ENCODE measurements around the gene MYO5C. TPM values are rescaled to one million over a fixed set of nuclear protein-coding genes. Genes with fewer than 3 reads are reported as not detected.

Gene MYO5C
- total and polyA plus RNA-seq, 10 of the 15 experiments (the other 5 are each of a cell fraction or from before 2014, with no cell fraction given) = 0.29 to 1.3 (median 0.75) TPM

DNA sequence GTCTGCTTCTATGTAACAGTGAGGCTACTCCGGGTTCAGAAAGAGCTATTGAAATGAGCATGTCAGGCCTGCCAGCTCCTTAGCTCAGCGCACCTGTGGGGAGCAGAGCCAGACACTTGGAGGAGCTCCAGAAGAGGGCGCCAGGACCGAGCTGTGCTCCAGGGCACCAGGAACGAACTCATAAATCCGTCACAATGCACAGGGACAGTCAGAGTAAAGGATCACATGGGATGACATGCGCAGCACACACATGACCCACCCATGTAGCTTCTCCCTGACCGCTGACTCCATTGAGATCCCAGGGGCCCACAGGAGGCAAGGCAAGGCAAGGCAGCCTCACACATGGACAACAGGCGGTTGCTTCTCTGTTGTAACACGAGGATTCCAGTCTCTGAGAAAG is 78.4 kb downstream of the MYO5C start:
- ChIA-PET CTCF (interaction anchor here (0.6 to 6.7 kb wide), 27 partner anchors 9 to 518 kb away, joined by 3 to 207 read pairs (median 4); partner anchors contain the start of gene GNB5), POLR2A (interaction anchor here (1.0 to 1.2 kb wide), 2 partner anchors 10 to 16 kb away, joined by 3 read pairs; no protein-coding TSS in a partner anchor), SMC1A (ENCODE audit: uncharacterized antibody, unreplicated experiment) (interaction anchor here (0.7 to 2.1 kb wide), 12 partner anchors 10 to 519 kb away, joined by 3 to 47 read pairs (median 5); no protein-coding TSS in a partner anchor), RAD21 (ENCODE audit: unreplicated experiment) (interaction anchor here (0.9 to 2.5 kb wide), 12 partner anchors 9 to 518 kb away, joined by 3 to 40 read pairs (median 4); no protein-coding TSS in a partner anchor)
- no peak overlapping the region for H3K27ac ChIP-seq (ENCODE audit: control insufficient read depth, insufficient read depth)
- no peak overlapping the region for H3K9ac ChIP-seq (ENCODE audit: control insufficient read depth, insufficient read depth, low read length)
- no peaks in the 10 kb centered on the region for H3K79me2 ChIP-seq (ENCODE audit: control insufficient read depth, insufficient read depth, low read length)
- BruUV-seq (replicated peaks) = no TSS peak
- H3K4me1 ChIP-seq (ENCODE audit: control insufficient read depth, insufficient read depth, low read length) = peaks cover 15% of the 10 kb centered on the region
- no peak overlapping the region for H3K4me3 ChIP-seq
- FAIRE-seq = peak; percentile 69
- no peak overlapping the region for H2AFZ ChIP-seq (ENCODE audit: control insufficient read depth, low read depth, low read length)
- no peak for DNase-seq (ENCODE audit: low read depth, low spot score)
- no peaks in the 10 kb centered on the region for H3K27me3 ChIP-seq (replicated peaks in 1 of 2; ENCODE audit: control insufficient read depth in 2 of 2, insufficient read depth in 2 of 2, low read length in 1 of 2)
- peak; percentile 74 for ATAC-seq
- H3K9me3 ChIP-seq (replicated peaks; ENCODE audit: control insufficient read depth, insufficient read depth, low read length) = no peaks in the 10 kb centered on the region
- H4K20me1 ChIP-seq (ENCODE audit: control insufficient read depth, insufficient read depth) = no peaks in the 10 kb centered on the region
- in situ Hi-C loops (cut with MboI) = no loop called here
- no peak overlapping the region for H3K4me2 ChIP-seq (ENCODE audit: control insufficient read depth, insufficient read depth)
- intact Hi-C loops (cut with micrococcal nuclease; ENCODE audit: unreplicated experiment) = no loop called here
- TF ChIP-seq, protein P1, sequence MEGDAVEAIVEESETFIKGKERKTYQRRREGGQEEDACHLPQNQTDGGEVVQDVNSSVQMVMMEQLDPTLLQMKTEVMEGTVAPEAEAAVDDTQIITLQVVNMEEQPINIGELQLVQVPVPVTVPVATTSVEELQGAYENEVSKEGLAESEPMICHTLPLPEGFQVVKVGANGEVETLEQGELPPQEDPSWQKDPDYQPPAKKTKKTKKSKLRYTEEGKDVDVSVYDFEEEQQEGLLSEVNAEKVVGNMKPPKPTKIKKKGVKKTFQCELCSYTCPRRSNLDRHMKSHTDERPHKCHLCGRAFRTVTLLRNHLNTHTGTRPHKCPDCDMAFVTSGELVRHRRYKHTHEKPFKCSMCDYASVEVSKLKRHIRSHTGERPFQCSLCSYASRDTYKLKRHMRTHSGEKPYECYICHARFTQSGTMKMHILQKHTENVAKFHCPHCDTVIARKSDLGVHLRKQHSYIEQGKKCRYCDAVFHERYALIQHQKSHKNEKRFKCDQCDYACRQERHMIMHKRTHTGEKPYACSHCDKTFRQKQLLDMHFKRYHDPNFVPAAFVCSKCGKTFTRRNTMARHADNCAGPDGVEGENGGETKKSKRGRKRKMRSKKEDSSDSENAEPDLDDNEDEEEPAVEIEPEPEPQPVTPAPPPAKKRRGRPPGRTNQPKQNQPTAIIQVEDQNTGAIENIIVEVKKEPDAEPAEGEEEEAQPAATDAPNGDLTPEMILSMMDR (IDR thresholded peaks at IDR 0.05 in 2 of 3, conservative IDR thresholded peaks at IDR 0.05 in 1 of 3; ENCODE audit: control insufficient read depth in 2 of 3, extremely low read depth in 1 of 3, insufficient read depth in 1 of 3, low read depth in 3 of 3, low read length in 3 of 3) = peak; percentile 57 to 73 (median 58)
- TF ChIP-seq RAD21 (IDR thresholded peaks at IDR 0.05; ENCODE audit: insufficient read depth, low read depth, low read length) = peak; percentile 43; the same call in 1 of the 2 replicates
- TF ChIP-seq SMC3 (IDR thresholded peaks at IDR 0.05; ENCODE audit: borderline replicate concordance, low read length) = peak; percentile 45; the same call in 1 of the 2 replicates
- TF ChIP-seq, protein P2, sequence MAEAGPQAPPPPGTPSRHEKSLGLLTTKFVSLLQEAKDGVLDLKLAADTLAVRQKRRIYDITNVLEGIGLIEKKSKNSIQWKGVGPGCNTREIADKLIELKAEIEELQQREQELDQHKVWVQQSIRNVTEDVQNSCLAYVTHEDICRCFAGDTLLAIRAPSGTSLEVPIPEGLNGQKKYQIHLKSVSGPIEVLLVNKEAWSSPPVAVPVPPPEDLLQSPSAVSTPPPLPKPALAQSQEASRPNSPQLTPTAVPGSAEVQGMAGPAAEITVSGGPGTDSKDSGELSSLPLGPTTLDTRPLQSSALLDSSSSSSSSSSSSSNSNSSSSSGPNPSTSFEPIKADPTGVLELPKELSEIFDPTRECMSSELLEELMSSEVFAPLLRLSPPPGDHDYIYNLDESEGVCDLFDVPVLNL (IDR thresholded peaks at IDR 0.05; ENCODE audit: low read depth, low read length) = no peak
- WGBS (ENCODE audit: insufficient coverage, insufficient replicate concordance, low lambda C conversion rate, missing lambda C conversion rate) = 45% methylated on average over 10 of the region's 10 CpGs
- no peaks in the 10 kb centered on the region for H3K36me3 ChIP-seq (ENCODE audit: control insufficient read depth in 2 of 2, insufficient read depth in 2 of 2, low read length in 1 of 2)

Data from GM12878 (cell line).